ENCODE results near the gene AXIN2. TPM values are rescaled to one million over a fixed set of nuclear protein-coding genes. Genes with fewer than 3 reads are reported as not detected.

The AXIN2 gene
- total RNA-seq, 1 donor from 2014 or later, result 3.7 TPM

- Mint-ChIP-seq H3K4me1 (ENCODE audit: low read depth) (peaks cover 22% of the 10 kb centered on the region), H3K36me3 (ENCODE audit: low read depth) (peaks cover 5% of the 10 kb centered on the region), H3K27ac (ENCODE audit: unreplicated experiment) (peak overlapping the region; percentile 71), H3K9me3 (ENCODE audit: low read depth) (no peaks in the 10 kb centered on the region), H3K27me3 (ENCODE audit: low read depth) (no peaks in the 10 kb centered on the region), H3K4me3 (ENCODE audit: unreplicated experiment) (no peak overlapping the region)
- DNase-seq (ENCODE audit: low spot score), result peak; percentile 11
- TF ChIP-seq, protein P1, sequence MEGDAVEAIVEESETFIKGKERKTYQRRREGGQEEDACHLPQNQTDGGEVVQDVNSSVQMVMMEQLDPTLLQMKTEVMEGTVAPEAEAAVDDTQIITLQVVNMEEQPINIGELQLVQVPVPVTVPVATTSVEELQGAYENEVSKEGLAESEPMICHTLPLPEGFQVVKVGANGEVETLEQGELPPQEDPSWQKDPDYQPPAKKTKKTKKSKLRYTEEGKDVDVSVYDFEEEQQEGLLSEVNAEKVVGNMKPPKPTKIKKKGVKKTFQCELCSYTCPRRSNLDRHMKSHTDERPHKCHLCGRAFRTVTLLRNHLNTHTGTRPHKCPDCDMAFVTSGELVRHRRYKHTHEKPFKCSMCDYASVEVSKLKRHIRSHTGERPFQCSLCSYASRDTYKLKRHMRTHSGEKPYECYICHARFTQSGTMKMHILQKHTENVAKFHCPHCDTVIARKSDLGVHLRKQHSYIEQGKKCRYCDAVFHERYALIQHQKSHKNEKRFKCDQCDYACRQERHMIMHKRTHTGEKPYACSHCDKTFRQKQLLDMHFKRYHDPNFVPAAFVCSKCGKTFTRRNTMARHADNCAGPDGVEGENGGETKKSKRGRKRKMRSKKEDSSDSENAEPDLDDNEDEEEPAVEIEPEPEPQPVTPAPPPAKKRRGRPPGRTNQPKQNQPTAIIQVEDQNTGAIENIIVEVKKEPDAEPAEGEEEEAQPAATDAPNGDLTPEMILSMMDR (IDR thresholded peaks at IDR 0.05), result no peak
Observed at GRCh38 chr17:65553646-65554552, 7.5 kb downstream of the AXIN2 start.

DNA sequence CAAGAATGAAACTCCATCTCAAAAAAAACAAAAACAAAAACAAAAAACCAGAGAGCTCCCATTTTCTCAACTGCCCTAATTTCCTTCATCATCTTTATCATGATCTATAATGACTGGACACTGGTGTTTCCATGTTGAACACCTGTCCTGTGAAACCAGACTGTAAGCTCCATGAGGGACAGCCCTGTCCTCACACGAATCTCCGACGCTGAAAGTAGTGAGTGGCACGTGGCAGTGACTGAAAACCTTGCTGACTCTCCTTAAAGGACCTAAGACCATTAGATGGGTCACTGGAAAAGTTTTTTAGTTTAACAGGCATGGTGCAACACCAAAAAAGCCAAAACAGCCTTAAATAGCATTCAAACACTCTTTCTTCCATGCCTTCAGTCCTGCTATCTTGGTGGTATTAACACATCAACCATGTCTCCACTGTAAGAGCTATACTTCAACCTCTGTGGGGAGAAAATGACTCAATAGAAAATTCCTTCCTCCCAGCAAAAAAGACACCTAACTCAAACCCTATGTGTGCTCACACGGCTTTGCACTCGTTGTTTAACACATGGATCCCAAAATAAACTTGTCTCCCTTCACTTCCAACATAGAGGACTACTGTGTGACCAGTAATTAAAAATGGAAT lies 8.3 kb downstream of the AXIN2 start:
- DNase-seq (ENCODE audit: low spot score), result no peak
- no peaks in the 10 kb centered on the region for H3K9me3 Mint-ChIP-seq (ENCODE audit: low read depth)
- peaks cover 20% of the 10 kb centered on the region for H3K4me1 Mint-ChIP-seq (ENCODE audit: low read depth)
- H3K27me3 Mint-ChIP-seq (ENCODE audit: low read depth), result no peaks in the 10 kb centered on the region
- H3K4me3 Mint-ChIP-seq (ENCODE audit: unreplicated experiment), result no peak overlapping the region
- TF ChIP-seq, protein P1 (IDR thresholded peaks at IDR 0.05), result no peak
- H3K36me3 Mint-ChIP-seq (ENCODE audit: low read depth), result peaks cover 9% of the 10 kb centered on the region
- H3K27ac Mint-ChIP-seq (ENCODE audit: unreplicated experiment), result peak overlapping the region; percentile 71

- no peak overlapping the region for H3K4me3 Mint-ChIP-seq (ENCODE audit: unreplicated experiment)
- H3K9me3 Mint-ChIP-seq (ENCODE audit: low read depth), result no peaks in the 10 kb centered on the region
Observed at GRCh38 chr17:65552214-65552613, 9.2 kb downstream of the AXIN2 start.

DNA sequence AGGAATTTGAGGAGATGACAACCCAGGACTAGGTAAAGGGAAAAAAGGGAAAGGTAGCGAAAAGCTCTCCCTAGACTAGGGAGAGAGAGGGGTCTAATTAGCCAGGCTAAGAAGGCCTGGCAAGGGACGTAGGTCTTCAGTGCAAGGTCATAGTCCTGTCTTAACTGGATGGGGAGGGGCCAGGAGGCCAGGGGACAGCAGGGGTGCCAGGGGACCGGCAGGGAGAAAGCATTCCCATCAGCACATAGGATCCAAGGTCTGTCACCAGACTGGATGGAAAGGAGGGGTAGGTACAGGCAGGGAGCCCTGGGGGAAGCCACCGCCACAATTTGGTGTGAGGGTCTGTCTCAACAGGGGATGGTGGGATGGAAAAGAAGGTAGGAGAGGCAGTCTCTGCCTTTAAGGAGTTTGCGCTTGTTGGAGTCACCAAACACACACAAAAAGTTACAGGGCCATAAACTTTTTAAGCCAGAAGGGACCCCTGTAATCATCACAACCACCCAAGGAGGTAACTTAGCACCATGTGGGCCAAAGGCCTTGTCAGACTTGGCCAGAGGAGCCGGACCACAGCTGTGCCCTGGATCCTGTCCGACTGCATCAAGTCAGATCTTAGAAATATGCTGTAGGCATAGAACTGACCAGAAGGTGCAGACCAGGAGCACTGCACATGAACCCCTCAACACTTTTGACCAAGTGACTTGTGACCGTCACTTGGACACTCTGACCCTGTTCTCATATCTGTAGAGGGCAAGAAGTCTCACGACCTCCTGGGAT lies 10.0 kb downstream of the AXIN2 start:
- DNase-seq (ENCODE audit: low spot score), result no peak
- H3K27me3 Mint-ChIP-seq (ENCODE audit: low read depth), result no peaks in the 10 kb centered on the region
- no peak overlapping the region for H3K4me3 Mint-ChIP-seq (ENCODE audit: unreplicated experiment)
- peaks cover 30% of the 10 kb centered on the region for H3K4me1 Mint-ChIP-seq (ENCODE audit: low read depth)
- TF ChIP-seq, protein P1 (IDR thresholded peaks at IDR 0.05), result no peak
- no peaks in the 10 kb centered on the region for H3K9me3 Mint-ChIP-seq (ENCODE audit: low read depth)
- no peak overlapping the region for H3K27ac Mint-ChIP-seq (ENCODE audit: unreplicated experiment)
- peaks cover 11% of the 10 kb centered on the region for H3K36me3 Mint-ChIP-seq (ENCODE audit: low read depth)

More at GRCh38 chr17:65552214-65552613, 9.2 kb downstream of the AXIN2 start:
- DNase-seq (ENCODE audit: low spot score), result peak; percentile 26
- Mint-ChIP-seq H3K27ac (ENCODE audit: unreplicated experiment) (no peak overlapping the region), H3K27me3 (ENCODE audit: low read depth) (no peaks in the 10 kb centered on the region), H3K36me3 (ENCODE audit: low read depth) (peaks cover 11% of the 10 kb centered on the region), H3K4me1 (ENCODE audit: low read depth) (peaks cover 25% of the 10 kb centered on the region)
- TF ChIP-seq, protein P1 (IDR thresholded peaks at IDR 0.05), result no peak

- Mint-ChIP-seq H3K27me3 (ENCODE audit: low read depth) (no peaks in the 10 kb centered on the region), H3K27ac (ENCODE audit: unreplicated experiment) (no peak overlapping the region), H3K4me1 (ENCODE audit: low read depth) (peaks cover 30% of the 10 kb centered on the region), H3K36me3 (ENCODE audit: low read depth) (peaks cover 12% of the 10 kb centered on the region), H3K4me3 (ENCODE audit: unreplicated experiment) (no peak overlapping the region), H3K9me3 (ENCODE audit: low read depth) (no peaks in the 10 kb centered on the region)
- TF ChIP-seq, protein P1 (IDR thresholded peaks at IDR 0.05), result no peak
- DNase-seq (ENCODE audit: low spot score), result no peak
Observed at GRCh38 chr17:65550758-65551157, 10.7 kb downstream of the AXIN2 start.

All from chondrocyte (in vitro differentiated cells).